SKM-1 treated with dmso at 0.1 percent for 144 hours (cell line): Measurements from ENCODE around the gene TLE5.
"Not testable (repeated sequence)": the region's sequence is repeated elsewhere in the genome, so short reads cannot be mapped to it uniquely, and the experiment has no call there.

Experiments used
- DNase-seq: peaks from one replicate; lab custom pipeline; 2025; ENCODE audit not compliant: unreplicated experiment; lab: John Stamatoyannopoulos, UW

TLE5 gene

DNA sequence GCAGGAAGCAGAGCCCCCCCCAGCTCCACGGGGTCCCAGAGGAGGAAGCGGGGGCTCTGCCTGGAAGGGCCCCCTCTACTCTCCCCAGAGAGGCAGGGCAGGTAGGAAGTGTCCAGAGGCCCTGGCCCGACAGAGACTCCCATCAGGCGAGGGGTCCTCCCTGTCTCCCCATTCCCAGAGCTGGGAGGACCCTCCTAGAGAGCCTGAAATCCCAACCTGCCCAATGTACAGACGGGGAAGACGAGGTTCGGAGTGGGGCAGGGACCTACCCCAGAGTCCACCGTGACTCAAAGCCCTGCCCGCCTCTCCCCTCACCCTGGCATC lies 34.4 kb downstream of the TLE5 start:
- DNase-seq: no peak

GRCh38 chr19:3027292-3027691 lies 35.0 kb downstream of the TLE5 start:
- no peak for DNase-seq

DNA sequence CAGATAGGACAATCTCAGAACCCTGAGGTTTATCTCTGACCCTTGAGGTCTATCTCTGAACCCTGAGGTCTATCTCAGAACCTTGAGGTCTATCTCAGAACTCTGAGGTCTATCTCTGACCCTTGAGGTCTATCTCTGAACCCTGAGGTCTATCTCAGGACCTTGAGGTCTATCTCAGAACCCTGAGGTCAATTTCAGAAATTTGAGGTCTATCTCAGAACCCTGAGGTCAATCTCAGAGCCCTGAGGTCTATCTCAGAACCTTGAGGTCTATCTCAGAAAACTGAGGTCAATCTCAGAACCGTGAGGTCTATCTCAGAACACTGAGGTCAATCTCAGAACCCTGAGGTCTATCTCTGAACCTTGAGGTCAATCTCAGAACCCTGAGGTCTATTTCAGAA lies 35.5 kb downstream of the TLE5 start:
- no peak for DNase-seq

DNA sequence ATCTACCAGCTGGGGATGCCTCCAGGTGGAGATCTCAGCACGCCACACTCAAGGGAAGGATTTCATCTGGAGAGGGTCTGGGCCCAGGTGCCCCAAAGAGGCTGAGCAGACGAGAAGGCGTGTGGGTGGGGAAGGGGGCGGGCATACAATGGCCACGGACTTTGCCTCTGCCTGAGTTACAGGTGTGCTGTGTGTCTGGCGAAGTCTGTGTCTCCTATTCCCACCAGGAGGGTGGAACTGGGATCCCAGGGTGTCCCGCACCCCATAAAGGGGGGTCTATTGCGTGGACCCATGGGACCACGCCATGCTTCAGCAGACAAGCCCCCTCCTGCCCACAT lies 36.8 kb downstream of the TLE5 start:
- DNase-seq: no peak

DNA sequence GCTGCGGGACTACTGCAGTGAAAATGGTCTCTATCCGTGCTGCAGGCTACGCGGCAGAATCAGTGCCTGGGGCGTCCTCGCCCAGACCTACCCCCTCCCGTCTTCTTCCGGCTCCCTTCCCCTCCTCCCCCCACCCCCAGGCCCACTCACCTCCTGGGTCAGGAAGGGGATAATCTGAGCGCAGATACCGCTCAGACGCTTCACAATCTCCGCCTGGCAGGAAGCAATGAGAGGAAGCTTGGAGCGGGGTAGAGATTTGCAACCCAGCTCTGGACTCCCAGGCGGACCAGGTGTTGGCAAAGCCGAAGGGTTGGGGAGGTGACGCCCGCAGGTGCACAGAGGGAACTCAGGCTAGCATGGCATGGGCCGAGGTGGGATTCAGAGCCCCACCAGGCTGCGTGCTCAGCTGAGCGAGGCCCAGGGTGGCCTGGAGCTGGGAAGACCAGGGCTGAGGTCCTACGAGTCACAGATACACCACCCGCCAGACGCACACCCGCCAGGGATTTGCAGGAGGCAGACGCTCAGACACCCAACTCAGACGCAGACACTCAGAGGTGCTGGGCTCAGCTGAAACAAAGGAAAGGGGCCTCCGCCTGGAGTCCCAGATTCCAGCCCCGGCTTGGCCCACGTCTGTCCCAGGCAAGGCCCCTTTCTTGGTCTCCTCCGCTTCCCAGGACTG lies 37.3 kb downstream of the TLE5 start:
- no peak for DNase-seq

GRCh38 chr19:3024509-3024869 lies 37.8 kb downstream of the TLE5 start:
- no peak for DNase-seq

DNA sequence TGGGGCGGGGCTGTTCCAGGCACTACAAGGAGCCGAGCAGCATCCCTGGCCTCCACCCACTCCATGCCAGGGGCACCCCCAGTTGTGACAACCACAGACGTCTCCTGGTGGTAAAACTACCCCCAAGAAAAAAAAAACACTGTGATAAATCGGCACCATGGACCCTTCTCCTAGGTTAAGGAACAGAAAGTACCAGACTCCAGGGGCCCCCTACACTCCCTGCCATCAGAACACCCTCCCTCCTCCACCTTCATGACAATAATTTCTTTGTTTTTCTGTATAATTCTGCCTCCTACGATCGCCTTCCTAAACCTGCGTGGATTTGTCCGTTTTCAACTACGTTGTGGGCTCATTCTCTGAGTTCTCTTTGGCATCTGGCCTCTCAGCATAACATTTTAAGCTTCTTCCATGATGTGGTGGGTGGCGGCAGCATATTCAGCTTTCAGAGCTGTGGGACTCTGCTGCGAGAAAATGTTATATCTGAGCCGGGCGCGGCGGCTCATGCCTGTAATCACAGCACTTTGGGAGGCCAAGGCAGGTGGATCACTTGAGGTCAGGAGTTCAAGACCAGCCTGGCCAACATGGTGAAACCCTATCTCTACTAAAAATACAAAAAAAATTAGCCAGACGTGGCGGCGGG lies 41.9 kb downstream of the TLE5 start:
- DNase-seq: no peak

DNA sequence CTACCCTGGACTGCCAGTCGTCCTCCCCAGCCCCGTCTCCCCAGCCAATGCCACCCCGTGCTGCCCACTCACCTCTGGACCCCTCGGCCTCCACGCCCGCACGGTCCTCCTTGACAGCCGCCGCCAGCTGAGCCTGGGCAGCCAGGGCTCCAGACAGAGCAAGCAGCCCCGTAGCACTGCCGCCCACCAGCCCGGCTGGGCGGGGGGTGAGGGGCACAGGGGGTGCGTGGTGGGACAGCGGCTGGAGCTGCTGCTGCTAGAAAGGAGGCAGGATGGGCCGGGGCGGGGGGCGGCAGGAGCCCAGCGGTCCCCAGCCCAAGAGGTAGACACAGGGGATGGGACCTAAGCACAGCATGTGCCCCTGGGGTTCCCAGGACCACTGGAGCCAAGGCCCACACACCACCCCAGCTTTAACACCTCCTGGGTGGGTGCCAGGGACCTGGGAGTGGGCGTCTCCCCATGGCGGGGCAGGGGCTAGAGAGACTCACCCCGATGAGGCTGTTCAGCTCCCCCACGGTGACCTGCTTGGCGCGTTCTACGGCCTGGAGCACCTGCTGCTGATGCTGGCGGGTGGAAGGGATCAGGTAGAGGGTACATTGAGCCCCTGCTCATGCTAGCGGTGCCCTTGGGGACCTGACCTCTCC lies 43.0 kb downstream of the TLE5 start:
- DNase-seq: no peak

- no peak for DNase-seq
Observed at GRCh38 chr19:3017923-3018322, 44.4 kb downstream of the TLE5 start.

DNA sequence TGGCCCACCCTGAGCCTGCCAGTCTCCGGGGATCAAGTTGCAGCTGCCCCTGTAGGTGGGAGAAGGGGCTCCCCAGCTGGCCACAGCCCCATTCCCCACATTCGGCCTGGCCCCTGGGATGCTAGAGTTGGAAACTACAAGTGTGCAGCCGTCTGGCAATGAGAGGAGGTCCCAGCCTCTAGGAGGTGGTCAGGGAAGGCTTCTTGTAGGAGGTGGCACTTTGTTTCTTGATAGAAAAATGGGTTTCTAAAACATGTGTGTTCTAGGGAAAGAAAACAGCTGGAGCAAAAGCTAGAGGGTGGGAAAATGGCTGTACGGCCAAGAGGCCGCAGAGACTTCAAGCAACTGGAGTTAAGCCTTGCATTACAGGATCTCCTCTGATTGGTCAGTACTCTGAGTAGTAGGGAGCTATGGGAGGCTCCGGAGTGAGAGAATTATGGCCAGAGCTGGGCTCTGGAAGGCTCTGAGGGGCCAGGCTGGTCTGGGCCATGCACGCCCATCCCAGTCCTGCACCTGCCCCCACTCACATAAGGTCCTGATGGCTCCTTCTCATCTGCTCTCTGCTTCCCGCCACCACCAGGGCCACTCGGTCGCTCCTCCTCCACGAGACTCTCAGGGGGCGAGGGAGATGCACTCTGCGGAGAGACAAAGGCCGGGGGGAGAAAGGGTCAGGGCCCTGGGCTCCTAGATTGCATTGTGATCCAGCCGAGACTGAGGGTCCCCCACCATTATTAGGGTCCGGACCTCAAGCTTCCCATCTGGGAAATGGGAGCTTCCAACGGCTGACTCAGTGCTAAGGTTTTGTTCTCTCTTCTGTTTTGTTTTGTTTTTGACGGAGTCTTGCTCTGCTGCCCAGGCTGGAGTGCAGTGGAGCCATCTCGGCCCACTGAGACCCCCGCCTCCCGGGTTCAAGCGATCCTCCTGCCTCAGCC lies 46.9 kb downstream of the TLE5 start:
- no peak for DNase-seq

GRCh38 chr19:3014135-3014534 lies 48.2 kb downstream of the TLE5 start:
- DNase-seq: no peak

- no peak for DNase-seq
Observed at GRCh38 chr19:3013263-3013725, 49.0 kb downstream of the TLE5 start.

DNA sequence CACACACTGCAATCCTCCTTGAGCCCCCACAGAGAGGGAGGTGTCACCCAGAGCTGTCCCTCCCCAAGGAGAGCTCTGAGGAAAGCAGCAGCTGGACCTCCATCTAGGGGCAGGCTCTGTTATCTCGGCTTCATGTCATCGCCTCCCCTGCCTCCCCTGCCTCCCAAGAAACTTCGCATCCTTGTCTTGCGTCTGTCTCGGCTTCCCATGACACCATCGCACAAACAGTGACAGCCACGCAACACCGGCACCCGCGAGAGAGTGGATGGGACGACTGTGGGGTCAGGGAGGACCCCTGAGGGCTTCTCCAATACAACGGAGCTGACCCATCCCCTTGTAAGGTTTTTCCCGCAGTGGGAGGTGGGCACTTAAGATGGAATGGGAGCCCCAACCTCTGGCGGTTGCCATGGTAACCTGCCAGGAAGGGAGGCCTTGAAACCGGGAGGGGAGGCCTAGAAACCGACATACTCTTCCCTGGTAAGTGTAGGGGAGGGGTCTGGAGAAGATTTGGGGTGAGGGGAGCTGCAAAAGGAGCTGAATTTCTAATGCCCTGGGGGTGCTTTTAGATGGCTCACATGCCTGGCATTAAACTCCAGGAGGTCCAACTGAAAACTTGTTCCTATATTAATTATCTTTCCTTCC lies 49.6 kb downstream of the TLE5 start:
- no peak for DNase-seq

GRCh38 chr19:3012059-3012458 lies 50.2 kb downstream of the TLE5 start:
- not testable (repeated sequence) for DNase-seq

- no peak for DNase-seq
Observed at GRCh38 chr19:3010871-3011270, 51.4 kb downstream of the TLE5 start.

DNA sequence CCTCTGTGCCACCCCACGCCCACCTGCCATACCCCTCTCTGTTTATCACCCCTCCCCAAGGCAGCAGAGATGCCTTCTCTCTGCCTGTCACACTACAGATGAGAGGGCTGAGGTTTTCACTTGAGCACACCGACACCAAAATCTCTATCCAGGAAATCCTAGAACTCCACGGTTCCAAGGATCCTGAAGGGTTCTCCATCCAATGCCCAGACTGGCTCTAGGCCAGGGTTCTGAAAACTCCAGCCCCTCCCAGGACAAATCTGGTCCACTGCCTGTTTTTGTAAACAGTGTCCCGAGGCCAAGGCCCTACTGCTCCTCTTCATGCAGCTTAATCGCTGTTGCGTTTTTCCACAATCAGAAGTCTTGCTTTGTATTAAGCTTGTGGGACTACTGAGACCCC lies 53.3 kb downstream of the TLE5 start:
- DNase-seq: no peak

DNA sequence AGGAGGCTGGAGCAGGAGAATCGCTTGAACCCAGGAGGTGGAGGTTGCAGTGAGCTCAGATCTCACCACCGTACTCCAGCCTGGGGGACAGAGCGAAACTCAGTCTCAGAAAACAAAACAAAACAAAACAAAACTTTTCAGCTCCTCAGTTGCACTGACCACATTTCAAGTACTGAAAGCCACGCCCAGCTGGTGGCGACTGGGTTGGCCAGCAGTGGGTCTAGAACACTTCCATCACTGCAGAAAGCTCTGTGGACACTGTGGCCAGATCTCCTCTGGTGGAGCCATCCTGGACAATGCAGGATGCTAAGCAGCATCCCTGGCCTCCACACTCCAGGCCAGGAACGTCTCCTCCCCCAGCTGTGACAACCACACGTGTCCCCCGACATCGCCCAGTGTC lies 54.3 kb downstream of the TLE5 start:
- DNase-seq: no peak

- DNase-seq: no peak
Observed at GRCh38 chr19:3006075-3006767, 56.1 kb downstream of the TLE5 start.

- no peak for DNase-seq
Observed at GRCh38 chr19:3005345-3005744, 57.0 kb downstream of the TLE5 start.

DNA sequence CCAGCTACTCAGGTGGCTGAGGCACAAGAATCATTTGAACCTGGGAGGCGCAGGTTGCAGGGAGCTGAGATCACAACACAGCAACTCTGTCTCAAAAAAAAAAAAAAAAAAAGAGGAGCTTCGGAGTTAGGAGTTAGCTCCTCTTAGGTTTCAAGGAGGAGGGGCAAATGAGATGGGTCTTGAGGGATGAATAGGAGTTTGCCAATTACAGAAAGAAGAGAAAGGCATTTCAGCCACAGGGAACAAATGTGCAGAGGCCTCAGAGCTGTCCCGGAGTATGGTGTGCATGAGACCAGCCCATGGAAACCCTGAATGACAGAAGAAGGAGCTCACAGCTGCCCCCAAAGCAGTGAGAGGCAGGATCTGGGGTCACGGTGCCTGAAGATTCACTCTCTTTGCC lies 57.8 kb downstream of the TLE5 start:
- no peak for DNase-seq

GRCh38 chr19:3003046-3003445 lies 59.2 kb downstream of the TLE5 start:
- DNase-seq: no peak
